Measurements from ENCODE around the gene ATG10. TPM values are rescaled to one million over a fixed set of nuclear protein-coding genes. Genes with fewer than 3 reads are reported as not detected.

The ATG10 gene
- total RNA-seq, 5 donors from 2014 or later (not counting 1 experiment from before 2014, with no cell fraction given): 3.9 to 7.8 (median 6.6) TPM

DNA sequence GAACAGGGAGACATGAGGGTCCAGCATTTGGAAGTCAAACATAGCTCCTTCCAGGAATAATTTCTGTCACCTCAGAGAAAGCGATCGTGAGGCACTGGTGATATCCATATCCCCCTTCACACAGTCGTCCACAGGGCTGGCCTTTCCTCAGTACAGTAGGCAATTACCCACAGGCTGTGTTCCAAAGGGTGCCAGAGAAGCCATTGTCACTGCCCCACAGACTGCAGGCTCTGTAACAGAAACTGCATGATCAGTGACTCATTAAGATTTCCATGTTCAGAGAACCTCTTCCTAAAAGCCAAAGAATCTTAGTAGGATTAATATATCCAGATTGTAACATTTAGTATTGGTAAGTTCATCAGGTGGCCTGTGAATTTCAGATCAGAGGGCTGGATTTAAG is 178.7 kb downstream of the ATG10 start:
- H3K4me3 ChIP-seq (ENCODE audit: control insufficient read depth in 1 of 2, extremely low read depth in 1 of 2, low read length in 1 of 2): no peak overlapping the region
- H3K27me3 ChIP-seq (replicated peaks in 1 of 2; ENCODE audit: control insufficient read depth in 2 of 2, extremely low read depth in 1 of 2, insufficient read depth in 2 of 2, low read length in 1 of 2): no peaks in the 10 kb centered on the region
- no peak overlapping the region for H3K4me3 Mint-ChIP-seq
- H3K4me1 ChIP-seq (ENCODE audit: control insufficient read depth in 1 of 2, extremely low read depth in 1 of 2, insufficient read depth in 2 of 2, low read length in 2 of 2): no peaks in the 10 kb centered on the region
- no peaks in the 10 kb centered on the region for H3K9me3 Mint-ChIP-seq
- H3K27ac ChIP-seq (ENCODE audit: low read length): no peak overlapping the region
- H3K36me3 Mint-ChIP-seq: peaks cover 16% of the 10 kb centered on the region
- DNase-seq (no peak), ATAC-seq (replicated peaks in 1 of 4) (no peak)
- POLR2A ChIA-PET: interaction anchor here in 1 of 2 donors (0.5 kb wide), 1 partner anchor 567 kb away, joined by 6 read pairs; no protein-coding TSS in a partner anchor
- H3K27me3 Mint-ChIP-seq: no peaks in the 10 kb centered on the region
- 83% methylated on average over 1 of the region's 3 CpGs for WGBS (ENCODE audit: insufficient coverage)
- no peaks in the 10 kb centered on the region for H3K4me1 Mint-ChIP-seq
- H3K27ac Mint-ChIP-seq: no peak overlapping the region
- H3K36me3 ChIP-seq (ENCODE audit: control insufficient read depth in 2 of 2, extremely low read depth in 1 of 2, insufficient read depth in 1 of 2, low read length in 1 of 2): peaks cover 0 to 7% of the 10 kb centered on the region in 2 donors
- no peaks in the 10 kb centered on the region for H3K9me3 ChIP-seq
- CTCF ChIA-PET: interaction anchor here in 1 of 2 donors (1.1 kb wide), 1 partner anchor 15 kb away, joined by 3 read pairs; no protein-coding TSS in a partner anchor

DNA sequence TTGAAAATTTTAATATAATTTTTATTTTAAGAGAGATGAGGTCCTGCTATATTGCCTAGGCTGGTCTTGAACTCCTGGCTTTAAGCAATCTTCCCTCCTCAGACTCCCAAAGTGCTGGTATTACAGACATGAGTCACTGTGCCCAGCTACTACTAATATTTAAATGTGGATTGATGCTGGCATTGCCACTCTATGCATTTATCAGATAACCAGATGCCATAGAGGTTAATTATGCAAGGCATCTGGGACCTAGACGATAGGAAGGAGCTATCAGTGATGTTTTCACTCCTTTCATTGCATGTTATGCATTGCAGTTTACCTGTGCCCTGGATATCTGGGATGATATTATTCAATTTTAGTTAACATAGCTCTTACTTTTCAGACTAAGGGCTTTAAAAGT is 179.4 kb downstream of the ATG10 start:
- WGBS (ENCODE audit: insufficient coverage): no CpG with 5 or more reads among the region's 1 CpG
- ChIA-PET POLR2A (no interaction called here), CTCF (interaction anchor here (0.6 to 1.1 kb wide), 2 partner anchors 15 to 856 kb away, joined by 3 to 4 read pairs; no protein-coding TSS in a partner anchor)
- H3K27me3 ChIP-seq (replicated peaks in 1 of 2; ENCODE audit: control insufficient read depth in 2 of 2, extremely low read depth in 1 of 2, insufficient read depth in 2 of 2, low read length in 1 of 2): no peaks in the 10 kb centered on the region
- no peak overlapping the region for H3K27ac ChIP-seq (ENCODE audit: low read length)
- H3K36me3 Mint-ChIP-seq: peaks cover 16% of the 10 kb centered on the region
- no peak overlapping the region for H3K27ac Mint-ChIP-seq
- DNase-seq (no peak), ATAC-seq (replicated peaks in 1 of 4) (no peak)
- no peaks in the 10 kb centered on the region for H3K4me1 ChIP-seq (ENCODE audit: control insufficient read depth in 1 of 2, extremely low read depth in 1 of 2, insufficient read depth in 2 of 2, low read length in 2 of 2)
- no peaks in the 10 kb centered on the region for H3K4me1 Mint-ChIP-seq
- H3K9me3 Mint-ChIP-seq: no peaks in the 10 kb centered on the region
- no peaks in the 10 kb centered on the region for H3K27me3 Mint-ChIP-seq
- no peaks in the 10 kb centered on the region for H3K9me3 ChIP-seq
- H3K4me3 Mint-ChIP-seq: no peak overlapping the region
- peaks cover 0 to 7% of the 10 kb centered on the region in 2 donors for H3K36me3 ChIP-seq (ENCODE audit: control insufficient read depth in 2 of 2, extremely low read depth in 1 of 2, insufficient read depth in 1 of 2, low read length in 1 of 2)
- no peak overlapping the region for H3K4me3 ChIP-seq (ENCODE audit: control insufficient read depth in 1 of 2, extremely low read depth in 1 of 2, low read length in 1 of 2)

DNA sequence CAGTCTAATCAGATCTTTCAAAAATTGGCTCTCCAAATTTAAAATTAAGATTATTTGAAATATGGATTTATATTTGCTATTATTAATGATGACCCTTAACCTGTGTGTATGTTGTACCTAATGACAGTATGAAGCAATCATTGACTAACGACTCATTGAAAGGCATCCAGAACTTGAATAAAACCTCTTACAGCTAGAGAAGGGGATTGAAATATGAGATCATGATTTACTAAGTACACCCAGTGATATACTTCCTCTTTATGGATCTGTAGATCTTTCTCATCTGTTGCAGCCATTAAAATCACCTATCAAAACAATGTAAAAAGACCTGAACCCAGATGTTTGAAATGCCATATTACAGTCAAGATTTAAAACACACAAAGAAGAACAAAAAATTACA is 179.8 kb downstream of the ATG10 start:
- no peak for DNase-seq
- ChIA-PET POLR2A (no interaction called here), CTCF (interaction anchor here (0.6 to 1.1 kb wide), 2 partner anchors 14 to 857 kb away, joined by 3 to 4 read pairs; no protein-coding TSS in a partner anchor)
- no peaks in the 10 kb centered on the region for H3K27me3 ChIP-seq (replicated peaks in 1 of 2; ENCODE audit: control insufficient read depth in 2 of 2, extremely low read depth in 1 of 2, insufficient read depth in 2 of 2, low read length in 1 of 2)
- Mint-ChIP-seq H3K4me1 (no peaks in the 10 kb centered on the region), H3K9me3 (no peaks in the 10 kb centered on the region), H3K4me3 (no peak overlapping the region), H3K27me3 (no peaks in the 10 kb centered on the region), H3K27ac (no peak overlapping the region), H3K36me3 (peaks cover 12% of the 10 kb centered on the region)
- H3K4me1 ChIP-seq (ENCODE audit: control insufficient read depth in 1 of 2, extremely low read depth in 1 of 2, insufficient read depth in 2 of 2, low read length in 2 of 2): no peaks in the 10 kb centered on the region
- no peak for ATAC-seq (replicated peaks in 1 of 4)
- H3K4me3 ChIP-seq (ENCODE audit: control insufficient read depth in 1 of 2, extremely low read depth in 1 of 2, low read length in 1 of 2): no peak overlapping the region
- H3K9me3 ChIP-seq: no peaks in the 10 kb centered on the region
- H3K27ac ChIP-seq (ENCODE audit: low read length): no peak overlapping the region
- no CpG with 5 or more reads among the region's 1 CpG for WGBS (ENCODE audit: insufficient coverage)
- peaks cover 0 to 7% of the 10 kb centered on the region in 2 donors for H3K36me3 ChIP-seq (ENCODE audit: control insufficient read depth in 2 of 2, extremely low read depth in 1 of 2, insufficient read depth in 1 of 2, low read length in 1 of 2)

DNA sequence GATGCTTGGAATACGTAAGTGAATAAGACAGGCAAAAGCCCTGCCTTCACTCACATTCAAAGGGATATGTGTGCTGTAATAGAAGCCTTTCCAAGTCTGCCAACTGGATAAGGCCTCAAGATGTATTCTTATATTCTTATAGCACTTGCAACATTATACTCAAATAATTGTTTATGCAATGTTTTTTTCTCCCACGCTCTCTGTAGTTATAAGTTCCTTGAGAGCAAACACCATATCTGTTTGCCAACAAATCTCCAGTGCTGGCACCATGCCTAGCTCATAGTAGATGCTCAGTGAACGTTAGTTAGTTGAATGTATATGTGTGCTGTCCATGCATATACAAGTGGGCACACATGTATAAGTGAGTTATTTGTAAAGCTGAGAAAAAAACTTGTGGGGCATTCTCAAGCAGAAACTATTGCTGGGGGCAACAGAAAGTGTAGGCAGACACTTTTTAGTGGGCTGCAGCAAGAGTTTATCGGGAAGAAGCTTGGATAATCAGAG is 181.2 kb downstream of the ATG10 start:
- POLR2A ChIA-PET: no interaction called here
- no peak overlapping the region for H3K4me3 ChIP-seq (ENCODE audit: control insufficient read depth in 1 of 2, extremely low read depth in 1 of 2, low read length in 1 of 2)
- H3K27me3 ChIP-seq (replicated peaks in 1 of 2; ENCODE audit: control insufficient read depth in 2 of 2, extremely low read depth in 1 of 2, insufficient read depth in 2 of 2, low read length in 1 of 2): no peaks in the 10 kb centered on the region
- no peak for ATAC-seq (replicated peaks in 1 of 4)
- Mint-ChIP-seq H3K4me1 (no peaks in the 10 kb centered on the region), H3K36me3 (peaks cover 6% of the 10 kb centered on the region), H3K27ac (no peak overlapping the region), H3K27me3 (no peaks in the 10 kb centered on the region), H3K9me3 (no peaks in the 10 kb centered on the region), H3K4me3 (no peak overlapping the region)
- H3K27ac ChIP-seq (ENCODE audit: low read length): no peak overlapping the region
- CTCF ChIA-PET: no interaction called here
- WGBS (ENCODE audit: insufficient coverage): 100% methylated on average over 1 of the region's 4 CpGs
- no peaks in the 10 kb centered on the region for H3K36me3 ChIP-seq (ENCODE audit: control insufficient read depth in 2 of 2, extremely low read depth in 1 of 2, insufficient read depth in 1 of 2, low read length in 1 of 2)
- no peaks in the 10 kb centered on the region for H3K4me1 ChIP-seq (ENCODE audit: control insufficient read depth in 1 of 2, extremely low read depth in 1 of 2, insufficient read depth in 2 of 2, low read length in 2 of 2)
- no peaks in the 10 kb centered on the region for H3K9me3 ChIP-seq
- DNase-seq: no peak

DNA sequence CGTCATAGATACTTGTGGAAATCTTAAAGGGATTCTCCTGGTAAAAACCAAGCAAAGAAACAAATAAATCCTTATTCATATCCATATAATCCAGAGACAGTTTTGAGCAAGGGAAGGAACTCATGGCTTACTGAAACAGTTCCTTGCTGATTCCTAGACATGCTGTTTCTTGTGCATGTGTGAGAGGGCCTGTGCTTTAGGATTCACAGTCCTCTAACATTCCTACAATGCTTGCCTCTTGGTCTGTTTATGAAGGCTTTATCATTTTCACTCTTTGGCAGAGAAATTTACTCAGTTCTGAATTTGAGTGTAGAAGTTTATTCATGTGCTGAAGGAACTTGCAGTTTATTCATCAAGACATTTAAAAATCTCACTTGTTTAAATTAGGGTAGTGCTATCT is 183.0 kb downstream of the ATG10 start:
- DNase-seq: no peak
- no peaks in the 10 kb centered on the region for H3K27me3 Mint-ChIP-seq
- Histone ChIP-seq H3K27ac (ENCODE audit: low read length) (no peak overlapping the region), H3K27me3 (replicated peaks in 1 of 2; ENCODE audit: control insufficient read depth in 2 of 2, extremely low read depth in 1 of 2, insufficient read depth in 2 of 2, low read length in 1 of 2) (no peaks in the 10 kb centered on the region), H3K36me3 (ENCODE audit: control insufficient read depth in 2 of 2, extremely low read depth in 1 of 2, insufficient read depth in 1 of 2, low read length in 1 of 2) (no peaks in the 10 kb centered on the region), H3K4me3 (ENCODE audit: control insufficient read depth in 1 of 2, extremely low read depth in 1 of 2, low read length in 1 of 2) (no peak overlapping the region), H3K9me3 (no peaks in the 10 kb centered on the region), H3K4me1 (ENCODE audit: control insufficient read depth in 1 of 2, extremely low read depth in 1 of 2, insufficient read depth in 2 of 2, low read length in 2 of 2) (no peaks in the 10 kb centered on the region)
- ATAC-seq (replicated peaks in 1 of 4): no peak
- WGBS (ENCODE audit: insufficient coverage): no CpG with 5 or more reads among the region's 1 CpG
- ChIA-PET POLR2A (no interaction called here), CTCF (interaction anchor here in 1 of 2 donors (0.5 to 0.8 kb wide), 2 partner anchors 103 to 151 kb away, joined by 3 to 4 read pairs; no protein-coding TSS in a partner anchor)
- no peaks in the 10 kb centered on the region for H3K36me3 Mint-ChIP-seq
- H3K9me3 Mint-ChIP-seq: no peaks in the 10 kb centered on the region
- H3K4me1 Mint-ChIP-seq: no peaks in the 10 kb centered on the region
- no peak overlapping the region for H3K27ac Mint-ChIP-seq
- no peak overlapping the region for H3K4me3 Mint-ChIP-seq

DNA sequence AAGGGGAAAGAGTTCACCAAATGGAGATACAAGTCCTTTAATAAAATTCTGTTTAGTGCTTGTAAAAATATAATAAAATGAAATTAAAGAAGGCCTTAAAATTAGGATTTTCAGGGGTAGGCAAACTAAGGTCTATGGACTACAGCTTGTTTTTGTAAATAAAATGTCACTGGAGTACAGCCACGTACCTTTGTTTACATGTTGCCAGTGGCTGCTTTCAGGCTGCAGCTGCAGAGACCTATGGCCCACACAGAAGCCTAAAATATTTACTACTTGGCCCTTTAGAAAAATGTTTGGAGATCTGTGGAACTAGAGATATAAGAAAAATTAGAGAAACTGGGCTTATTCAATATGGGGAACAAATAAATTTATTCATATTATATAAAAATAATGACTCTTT is 183.5 kb downstream of the ATG10 start:
- no peaks in the 10 kb centered on the region for H3K4me1 ChIP-seq (ENCODE audit: control insufficient read depth in 1 of 2, extremely low read depth in 1 of 2, insufficient read depth in 2 of 2, low read length in 2 of 2)
- ChIA-PET POLR2A (no interaction called here), CTCF (interaction anchor here in 1 of 2 donors (0.8 kb wide), 1 partner anchor 152 kb away, joined by 3 read pairs; no protein-coding TSS in a partner anchor)
- no peak overlapping the region for H3K4me3 ChIP-seq (ENCODE audit: control insufficient read depth in 1 of 2, extremely low read depth in 1 of 2, low read length in 1 of 2)
- no peaks in the 10 kb centered on the region for H3K9me3 ChIP-seq
- H3K27me3 Mint-ChIP-seq: no peaks in the 10 kb centered on the region
- ATAC-seq (replicated peaks in 1 of 4) (no peak), DNase-seq (no peak)
- H3K27ac Mint-ChIP-seq: no peak overlapping the region
- no peak overlapping the region for H3K27ac ChIP-seq (ENCODE audit: low read length)
- H3K27me3 ChIP-seq (replicated peaks in 1 of 2; ENCODE audit: control insufficient read depth in 2 of 2, extremely low read depth in 1 of 2, insufficient read depth in 2 of 2, low read length in 1 of 2): no peaks in the 10 kb centered on the region
- no peaks in the 10 kb centered on the region for H3K9me3 Mint-ChIP-seq
- no peak overlapping the region for H3K4me3 Mint-ChIP-seq
- WGBS (ENCODE audit: insufficient coverage): no CpG with 5 or more reads among the region's 1 CpG
- H3K36me3 ChIP-seq (ENCODE audit: control insufficient read depth in 2 of 2, extremely low read depth in 1 of 2, insufficient read depth in 1 of 2, low read length in 1 of 2): no peaks in the 10 kb centered on the region
- no peaks in the 10 kb centered on the region for H3K36me3 Mint-ChIP-seq
- H3K4me1 Mint-ChIP-seq: no peaks in the 10 kb centered on the region

DNA sequence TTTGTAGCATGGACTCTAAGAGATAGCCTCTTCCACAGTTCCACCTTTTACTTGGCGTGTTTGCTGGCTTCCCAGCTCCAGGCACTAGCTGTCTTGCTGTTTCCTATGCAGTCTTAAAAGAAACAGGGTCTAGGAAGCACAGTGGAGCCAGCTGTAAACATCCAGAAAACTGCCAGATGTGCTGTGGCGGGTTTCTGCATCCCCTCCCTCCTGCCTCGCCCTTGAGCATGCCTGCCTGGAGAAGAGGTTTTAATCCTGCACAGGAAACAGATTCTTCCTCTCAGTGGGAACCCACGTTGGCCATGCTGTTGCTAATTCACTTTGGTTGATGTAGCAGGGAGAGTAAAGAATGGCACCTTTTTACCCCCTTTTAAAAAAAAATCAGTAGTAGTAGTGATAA is 185.1 kb downstream of the ATG10 start:
- no peaks in the 10 kb centered on the region for H3K27me3 Mint-ChIP-seq
- no peaks in the 10 kb centered on the region for H3K36me3 ChIP-seq (ENCODE audit: control insufficient read depth in 2 of 2, extremely low read depth in 1 of 2, insufficient read depth in 1 of 2, low read length in 1 of 2)
- H3K4me3 ChIP-seq (ENCODE audit: control insufficient read depth in 1 of 2, extremely low read depth in 1 of 2, low read length in 1 of 2): no peak overlapping the region
- ATAC-seq (replicated peaks in 1 of 4): no peak
- no peak for DNase-seq
- CTCF ChIA-PET: no interaction called here
- H3K27ac ChIP-seq (ENCODE audit: low read length): no peak overlapping the region
- WGBS (ENCODE audit: insufficient coverage): 100% methylated on average over 2 of the region's 4 CpGs
- H3K4me1 ChIP-seq (ENCODE audit: control insufficient read depth in 1 of 2, extremely low read depth in 1 of 2, insufficient read depth in 2 of 2, low read length in 2 of 2): no peaks in the 10 kb centered on the region
- H3K27ac Mint-ChIP-seq: no peak overlapping the region
- no peaks in the 10 kb centered on the region for H3K4me1 Mint-ChIP-seq
- no peak overlapping the region for H3K4me3 Mint-ChIP-seq
- H3K27me3 ChIP-seq (replicated peaks in 1 of 2; ENCODE audit: control insufficient read depth in 2 of 2, extremely low read depth in 1 of 2, insufficient read depth in 2 of 2, low read length in 1 of 2): no peaks in the 10 kb centered on the region
- no peaks in the 10 kb centered on the region for H3K9me3 Mint-ChIP-seq
- H3K9me3 ChIP-seq: no peaks in the 10 kb centered on the region
- peaks cover 3% of the 10 kb centered on the region for H3K36me3 Mint-ChIP-seq
- POLR2A ChIA-PET: no interaction called here
